Ishikawa (cell line): ENCODE results near the gene DRP2.

Experiments used
- CREB1 ChIP-seq: IDR thresholded peaks from 2 replicates; pipeline ENCODE4 v1.6.1; 2012; ENCODE audit warnings: low read depth
- EP300 ChIP-seq: IDR thresholded peaks from 2 replicates; pipeline ENCODE4 v1.6.1; 2012; ENCODE audit warnings: borderline replicate concordance
- RAD21 ChIP-seq: IDR thresholded peaks from 2 replicates; pipeline ENCODE4 v1.6.1; 2012; ENCODE audit warnings: low read depth
- TEAD4 ChIP-seq: IDR thresholded peaks from 2 replicates; pipeline ENCODE4 v1.6.1; 2012
- TF ChIP-seq, protein P1 (sequence below): IDR thresholded peaks from 2 replicates; pipeline ENCODE4 v1.6.1; 2012

DNA sequence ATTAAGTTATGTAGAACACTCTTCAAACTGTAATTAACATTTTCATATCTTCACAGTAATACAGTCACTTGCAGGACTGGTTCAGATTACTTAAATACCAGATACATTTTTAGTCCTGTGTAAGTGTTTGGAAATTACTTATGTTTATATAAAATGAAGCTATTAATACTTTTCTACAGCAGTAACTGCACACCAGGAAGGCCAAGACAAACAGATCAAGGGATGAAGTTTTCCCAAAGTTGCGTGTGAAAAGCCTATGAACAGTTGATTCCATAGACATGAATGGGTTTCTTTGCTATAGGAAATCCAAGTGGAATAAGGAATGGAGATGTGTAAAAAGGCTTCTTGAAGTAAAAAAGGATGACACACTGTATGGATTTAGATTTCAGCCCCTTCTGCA, 28.9 kb upstream of the DRP2 start:
- no peak for TF ChIP-seq TEAD4
- TF ChIP-seq, protein P1, sequence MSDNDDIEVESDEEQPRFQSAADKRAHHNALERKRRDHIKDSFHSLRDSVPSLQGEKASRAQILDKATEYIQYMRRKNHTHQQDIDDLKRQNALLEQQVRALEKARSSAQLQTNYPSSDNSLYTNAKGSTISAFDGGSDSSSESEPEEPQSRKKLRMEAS = no peak
- no peak for TF ChIP-seq RAD21
- TF ChIP-seq EP300 = no peak
- TF ChIP-seq CREB1 = no peak
